ENCODE data around the gene COG7.

DNA sequence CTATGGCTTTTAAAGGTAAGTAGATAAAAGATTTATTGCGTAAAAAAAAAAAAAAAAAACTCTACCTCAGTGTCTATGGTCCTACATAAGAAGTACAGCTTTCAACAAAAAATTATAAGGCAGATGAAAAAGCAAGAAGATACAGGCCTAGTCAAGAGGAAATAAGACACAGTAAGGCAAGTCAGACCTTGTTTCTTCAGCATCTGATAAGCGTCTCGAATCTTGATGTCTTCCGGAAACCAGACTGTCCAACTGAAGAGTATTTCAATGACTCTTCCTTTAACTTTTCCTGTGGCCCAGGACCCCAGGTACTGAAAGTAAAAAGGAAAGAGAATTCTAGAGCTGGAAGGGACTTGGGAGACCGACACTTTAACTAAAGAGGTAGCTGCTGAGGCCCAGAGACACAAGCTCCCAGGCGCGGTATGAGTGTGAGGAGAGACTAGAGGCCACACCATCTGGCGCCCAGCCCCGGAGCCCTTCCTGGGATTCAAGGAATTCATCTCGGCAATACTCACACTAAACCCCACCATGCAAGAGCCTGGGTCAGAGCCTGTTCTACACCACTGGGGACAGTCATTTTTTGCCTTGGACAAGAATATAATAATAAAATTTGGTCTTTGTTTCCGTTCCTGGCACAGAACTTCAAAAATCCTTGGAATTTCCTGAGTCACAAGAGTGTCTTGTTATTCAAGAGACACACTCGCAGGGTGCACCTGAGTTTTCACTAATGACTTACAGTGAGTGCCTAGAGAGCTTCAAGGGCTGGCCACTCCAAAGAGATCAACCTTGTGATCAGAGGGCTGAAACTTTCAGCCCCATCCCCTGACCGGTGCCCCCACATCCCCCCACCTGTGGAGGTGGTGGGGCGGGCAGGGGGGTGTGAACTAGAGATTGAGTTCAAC, 38.8 kb upstream of the COG7 start:
- TF ChIP-seq, protein P1, sequence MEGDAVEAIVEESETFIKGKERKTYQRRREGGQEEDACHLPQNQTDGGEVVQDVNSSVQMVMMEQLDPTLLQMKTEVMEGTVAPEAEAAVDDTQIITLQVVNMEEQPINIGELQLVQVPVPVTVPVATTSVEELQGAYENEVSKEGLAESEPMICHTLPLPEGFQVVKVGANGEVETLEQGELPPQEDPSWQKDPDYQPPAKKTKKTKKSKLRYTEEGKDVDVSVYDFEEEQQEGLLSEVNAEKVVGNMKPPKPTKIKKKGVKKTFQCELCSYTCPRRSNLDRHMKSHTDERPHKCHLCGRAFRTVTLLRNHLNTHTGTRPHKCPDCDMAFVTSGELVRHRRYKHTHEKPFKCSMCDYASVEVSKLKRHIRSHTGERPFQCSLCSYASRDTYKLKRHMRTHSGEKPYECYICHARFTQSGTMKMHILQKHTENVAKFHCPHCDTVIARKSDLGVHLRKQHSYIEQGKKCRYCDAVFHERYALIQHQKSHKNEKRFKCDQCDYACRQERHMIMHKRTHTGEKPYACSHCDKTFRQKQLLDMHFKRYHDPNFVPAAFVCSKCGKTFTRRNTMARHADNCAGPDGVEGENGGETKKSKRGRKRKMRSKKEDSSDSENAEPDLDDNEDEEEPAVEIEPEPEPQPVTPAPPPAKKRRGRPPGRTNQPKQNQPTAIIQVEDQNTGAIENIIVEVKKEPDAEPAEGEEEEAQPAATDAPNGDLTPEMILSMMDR (IDR thresholded peaks at IDR 0.05), result no peak
- no peak for TF ChIP-seq POLR2AphosphoS5 (IDR thresholded peaks at IDR 0.05)
- no peak for TF ChIP-seq POLR2A (IDR thresholded peaks at IDR 0.05)
